HG02970 (cell line): ENCODE results near the gene FMNL2.

ENCODE experiments used
- ATAC-seq: cut with Tn5 transposase; IDR thresholded peaks from one replicate; pipeline ENCODE4 v1.9.1; 2021; ENCODE audit warnings: mild to moderate bottlenecking, moderate library complexity, moderate number of reproducible peaks; ENCODE audit not compliant: unreplicated experiment, low FRiP score

FMNL2 gene

GRCh38 chr2:152544638-152545037 lies 209.7 kb downstream of the FMNL2 start:
- ATAC-seq: no peak

GRCh38 chr2:152546230-152546837 lies 211.4 kb downstream of the FMNL2 start:
- no peak for ATAC-seq

- ATAC-seq: no peak
Observed at GRCh38 chr2:152548111-152548875, 213.3 kb downstream of the FMNL2 start.

GRCh38 chr2:152548996-152549395 lies 214.0 kb downstream of the FMNL2 start:
- ATAC-seq: no peak

- ATAC-seq: no peak
Observed at GRCh38 chr2:152549423-152549822, 214.4 kb downstream of the FMNL2 start.

GRCh38 chr2:152550386-152550785 lies 215.4 kb downstream of the FMNL2 start:
- ATAC-seq: no peak

- no peak for ATAC-seq
Observed at GRCh38 chr2:152552888-152553287, 217.9 kb downstream of the FMNL2 start.

GRCh38 chr2:152553518-152553917 lies 218.5 kb downstream of the FMNL2 start:
- ATAC-seq: no peak

- ATAC-seq: no peak
Observed at GRCh38 chr2:152555048-152555447, 220.1 kb downstream of the FMNL2 start.

- no peak for ATAC-seq
Observed at GRCh38 chr2:152556506-152556905, 221.5 kb downstream of the FMNL2 start.

GRCh38 chr2:152557273-152557888 lies 222.4 kb downstream of the FMNL2 start:
- ATAC-seq: no peak

- ATAC-seq: no peak
Observed at GRCh38 chr2:152558158-152558984, 223.4 kb downstream of the FMNL2 start.

GRCh38 chr2:152559008-152559407 lies 224.0 kb downstream of the FMNL2 start:
- ATAC-seq: no peak

GRCh38 chr2:152560166-152560565 lies 225.2 kb downstream of the FMNL2 start:
- ATAC-seq: no peak

GRCh38 chr2:152560873-152561595 lies 226.1 kb downstream of the FMNL2 start:
- no peak for ATAC-seq

GRCh38 chr2:152562198-152562884 lies 227.4 kb downstream of the FMNL2 start:
- no peak for ATAC-seq

- ATAC-seq: no peak
Observed at GRCh38 chr2:152563764-152564163, 228.8 kb downstream of the FMNL2 start.

GRCh38 chr2:152564754-152565551 lies 230.0 kb downstream of the FMNL2 start:
- ATAC-seq: peak; percentile 62
